ENCODE measurements around the gene THADA. TPM values are rescaled to one million over a fixed set of nuclear protein-coding genes. Genes with fewer than 3 reads are reported as not detected.

The THADA gene
- total and polyA plus RNA-seq, 2 donors (not counting 3 experiments of a cell fraction or from before 2014, with no cell fraction given) = 22.6 to 25.3 TPM

GRCh38 chr2:43417300-43417699, 178.5 kb downstream of the THADA start:
- no peak for DNase-seq (ENCODE audit: low read depth, low spot score)
- H3K9me1 ChIP-seq (replicated peaks; ENCODE audit: control insufficient read depth, extremely low read depth, insufficient read depth, low read length) = no peaks in the 10 kb centered on the region
- FAIRE-seq = no peak
- ChIA-PET POLR2A (no interaction called here), CTCF (no interaction called here)
- no peaks in the 10 kb centered on the region for H3K79me2 ChIP-seq (ENCODE audit: control insufficient read depth, insufficient read depth, low read length)
- no peak overlapping the region for H3K9ac ChIP-seq (replicated peaks; ENCODE audit: extremely low read depth, insufficient read depth, low read length)
- no TSS peak for BruUV-seq (replicated peaks)
- no peaks in the 10 kb centered on the region for H3K27me3 ChIP-seq (ENCODE audit: control insufficient read depth in 2 of 2, insufficient read depth in 2 of 2, low read length in 2 of 2)
- dilution Hi-C loops (cut with MboI; ENCODE audit: extremely low pct_ligation_motif_present, low sequenced_read_pairs) = no loop called here
- no peaks in the 10 kb centered on the region for H4K20me1 ChIP-seq (replicated peaks; ENCODE audit: control insufficient read depth, extremely low read depth, insufficient read depth, low read length)
- TF ChIP-seq EZH2 (IDR thresholded peaks at IDR 0.05; ENCODE audit: borderline replicate concordance, low read depth, low read length, severe bottlenecking) (no peak), POLR2A (IDR thresholded peaks at IDR 0.05; ENCODE audit: low read depth, low read length) (no peak), POLR2AphosphoS5 (IDR thresholded peaks at IDR 0.05; ENCODE audit: insufficient read depth, low read depth, low read length) (no peak), MAX (IDR thresholded peaks at IDR 0.05; ENCODE audit: insufficient read depth, insufficient read length) (no peak), JUN (IDR thresholded peaks at IDR 0.05; ENCODE audit: borderline replicate concordance, insufficient read depth, insufficient read length, low read depth) (no peak), GATA2 (IDR thresholded peaks at IDR 0.05; ENCODE audit: insufficient read depth, insufficient read length, low read depth, low read length) (no peak), MYC (IDR thresholded peaks at IDR 0.05; ENCODE audit: low read depth, low read length) (no peak)
- H3K4me2 ChIP-seq (ENCODE audit: insufficient read depth, low read length) = no peak overlapping the region
- no peaks in the 10 kb centered on the region for H3K36me3 ChIP-seq (ENCODE audit: control insufficient read depth in 2 of 2, extremely low read depth in 1 of 2, insufficient read depth in 2 of 2, low read length in 2 of 2)
- H3K9me3 ChIP-seq (replicated peaks; ENCODE audit: control insufficient read depth, insufficient read depth, low read length) = no peaks in the 10 kb centered on the region
- no peak overlapping the region for H3K27ac ChIP-seq (ENCODE audit: insufficient read depth, low read depth, low read length)
- H3K4me3 ChIP-seq (replicated peaks in 1 of 3; ENCODE audit: insufficient read depth in 1 of 3, low read depth in 1 of 3, low read length in 3 of 3) = no peak overlapping the region
- H2AFZ ChIP-seq (ENCODE audit: low read depth, low read length) = no peak overlapping the region
- H3K4me1 ChIP-seq (ENCODE audit: control insufficient read depth, extremely low read depth, insufficient read depth, low read length) = peaks cover 15% of the 10 kb centered on the region
- intact Hi-C loops (cut with micrococcal nuclease) = no loop called here

GRCh38 chr2:43415592-43415991, 180.2 kb downstream of the THADA start:
- intact Hi-C loops (cut with micrococcal nuclease) = no loop called here
- no peaks in the 10 kb centered on the region for H3K36me3 ChIP-seq (ENCODE audit: control insufficient read depth in 2 of 2, extremely low read depth in 1 of 2, insufficient read depth in 2 of 2, low read length in 2 of 2)
- dilution Hi-C loops (cut with MboI; ENCODE audit: extremely low pct_ligation_motif_present, low sequenced_read_pairs) = no loop called here
- peaks cover 22% of the 10 kb centered on the region for H3K4me1 ChIP-seq (ENCODE audit: control insufficient read depth, extremely low read depth, insufficient read depth, low read length)
- ChIA-PET CTCF (interaction anchor here (0.9 to 1.0 kb wide), 2 partner anchors 11 to 13 kb away, joined by 3 read pairs; no protein-coding TSS in a partner anchor), POLR2A (no interaction called here)
- no peak overlapping the region for H3K4me2 ChIP-seq (ENCODE audit: insufficient read depth, low read length)
- H3K9ac ChIP-seq (replicated peaks; ENCODE audit: extremely low read depth, insufficient read depth, low read length) = no peak overlapping the region
- H3K4me3 ChIP-seq (replicated peaks in 1 of 3; ENCODE audit: insufficient read depth in 1 of 3, low read depth in 1 of 3, low read length in 3 of 3) = no peak overlapping the region
- no peaks in the 10 kb centered on the region for H4K20me1 ChIP-seq (replicated peaks; ENCODE audit: control insufficient read depth, extremely low read depth, insufficient read depth, low read length)
- no peaks in the 10 kb centered on the region for H3K27me3 ChIP-seq (ENCODE audit: control insufficient read depth in 2 of 2, insufficient read depth in 2 of 2, low read length in 2 of 2)
- BruUV-seq (replicated peaks) = no TSS peak
- DNase-seq (ENCODE audit: low read depth, low spot score) (no peak), FAIRE-seq (no peak)
- H3K79me2 ChIP-seq (ENCODE audit: control insufficient read depth, insufficient read depth, low read length) = no peaks in the 10 kb centered on the region
- no peak overlapping the region for H3K27ac ChIP-seq (ENCODE audit: insufficient read depth, low read depth, low read length)
- no peaks in the 10 kb centered on the region for H3K9me3 ChIP-seq (replicated peaks; ENCODE audit: control insufficient read depth, insufficient read depth, low read length)
- no peak overlapping the region for H2AFZ ChIP-seq (ENCODE audit: low read depth, low read length)
- H3K9me1 ChIP-seq (replicated peaks; ENCODE audit: control insufficient read depth, extremely low read depth, insufficient read depth, low read length) = no peaks in the 10 kb centered on the region
- no peak for TF ChIP-seq POLR2A (IDR thresholded peaks at IDR 0.05; ENCODE audit: low read depth, low read length)
- TF ChIP-seq EZH2 (IDR thresholded peaks at IDR 0.05; ENCODE audit: borderline replicate concordance, low read depth, low read length, severe bottlenecking) = no peak
- TF ChIP-seq CTCF (IDR thresholded peaks at IDR 0.05; ENCODE audit: extremely low read depth in 1 of 2, insufficient read depth in 1 of 2, low read depth in 1 of 2, low read length in 2 of 2) = no peak
- TF ChIP-seq MYC (IDR thresholded peaks at IDR 0.05; ENCODE audit: low read depth, low read length) = no peak
- no peak for TF ChIP-seq JUN (IDR thresholded peaks at IDR 0.05; ENCODE audit: borderline replicate concordance, insufficient read depth, insufficient read length, low read depth)
- no peak for TF ChIP-seq MAX (IDR thresholded peaks at IDR 0.05; ENCODE audit: insufficient read depth, insufficient read length)
- TF ChIP-seq FOS (IDR thresholded peaks at IDR 0.05; ENCODE audit: borderline replicate concordance, insufficient read depth, low read length) = no peak
- no peak for TF ChIP-seq POLR2AphosphoS5 (IDR thresholded peaks at IDR 0.05; ENCODE audit: insufficient read depth, low read depth, low read length)
- TF ChIP-seq GATA2 (IDR thresholded peaks at IDR 0.05; ENCODE audit: insufficient read depth, insufficient read length, low read depth, low read length) = no peak

Measured in endothelial cell of umbilical vein (primary cell).